Measurements from ENCODE around the gene DOCK8. TPM values are rescaled to one million over a fixed set of nuclear protein-coding genes. Genes with fewer than 3 reads are reported as not detected.
A peak's percentile ranks its signal among the peaks of the same experiment; 100 is the strongest.

DOCK8 gene
- polyA plus RNA-seq, 1 donor (not counting 4 experiments of a cell fraction or from before 2014, with no cell fraction given), result 1.5 TPM

DNA sequence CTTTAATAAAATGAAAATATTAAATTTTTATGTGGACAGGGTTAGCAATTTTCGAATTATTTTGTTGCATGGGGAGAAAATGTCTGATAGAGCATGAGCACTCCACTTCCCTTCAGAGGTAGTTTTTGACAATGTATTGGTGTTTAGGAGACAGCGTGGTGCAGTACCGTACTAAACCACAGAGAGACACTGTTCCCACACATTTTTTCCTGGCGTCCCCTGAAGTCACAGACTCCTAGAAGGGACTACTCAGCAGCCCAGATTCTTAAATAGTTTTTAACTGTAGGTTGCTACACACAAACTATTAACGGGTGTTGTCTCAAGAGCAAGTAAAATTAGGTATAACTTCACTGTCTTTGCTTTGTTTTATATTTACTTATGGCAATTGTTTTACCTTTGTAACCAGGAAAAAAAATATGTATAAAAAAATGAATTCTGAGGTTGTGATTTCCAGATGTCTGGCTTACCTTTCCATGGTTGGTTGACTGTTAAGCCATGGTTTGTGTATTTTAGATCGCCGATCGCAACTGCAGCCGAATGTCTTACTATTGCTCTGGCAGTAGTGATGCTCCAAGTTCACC lies 171.2 kb downstream of the DOCK8 start:
- Histone ChIP-seq H3K9me1 (ENCODE audit: control insufficient read depth, extremely low read depth, insufficient read depth, low read length) (no peaks in the 10 kb centered on the region), H3K9me3 (ENCODE audit: control insufficient read depth, low read depth, low read length) (no peaks in the 10 kb centered on the region), H3K79me2 (ENCODE audit: control insufficient read depth, insufficient read depth, low read length) (no peaks in the 10 kb centered on the region), H3K27ac (ENCODE audit: control insufficient read depth, insufficient read depth, low read length) (no peak overlapping the region), H3K4me1 (ENCODE audit: control insufficient read depth, extremely low read depth, insufficient read depth, low read length) (no peaks in the 10 kb centered on the region), H3K27me3 (ENCODE audit: control insufficient read depth, extremely low read depth, insufficient read depth, low read length) (no peaks in the 10 kb centered on the region), H3K36me3 (ENCODE audit: control insufficient read depth in 2 of 2, extremely low read depth in 1 of 2, insufficient read depth in 2 of 2, low read length in 2 of 2) (no peaks in the 10 kb centered on the region), H2AFZ (ENCODE audit: control insufficient read depth, low read length) (no peak overlapping the region), H3K4me2 (ENCODE audit: control insufficient read depth, extremely low read depth, insufficient read depth, low read depth, low read length) (no peak overlapping the region), H3K9ac (ENCODE audit: control insufficient read depth, extremely low read depth, insufficient read depth, low read length) (no peak overlapping the region), H3K4me3 (ENCODE audit: control insufficient read depth in 2 of 3, extremely low read depth in 1 of 3, insufficient read depth in 2 of 3, low read depth in 1 of 3, low read length in 3 of 3) (no peak overlapping the region), H4K20me1 (ENCODE audit: control insufficient read depth, extremely low read depth, insufficient read depth, low read length) (no peaks in the 10 kb centered on the region)
- FAIRE-seq (peak; percentile 52), DNase-seq (ENCODE audit: low read depth, low spot score) (peak; percentile 17)
- dilution Hi-C loops (cut with MboI; ENCODE audit: extremely low pct_ligation_motif_present, low sequenced_read_pairs), result no loop called here
- TF ChIP-seq EZH2 (IDR thresholded peaks at IDR 0.05; ENCODE audit: low read length), result no peak
- TF ChIP-seq, protein P1, sequence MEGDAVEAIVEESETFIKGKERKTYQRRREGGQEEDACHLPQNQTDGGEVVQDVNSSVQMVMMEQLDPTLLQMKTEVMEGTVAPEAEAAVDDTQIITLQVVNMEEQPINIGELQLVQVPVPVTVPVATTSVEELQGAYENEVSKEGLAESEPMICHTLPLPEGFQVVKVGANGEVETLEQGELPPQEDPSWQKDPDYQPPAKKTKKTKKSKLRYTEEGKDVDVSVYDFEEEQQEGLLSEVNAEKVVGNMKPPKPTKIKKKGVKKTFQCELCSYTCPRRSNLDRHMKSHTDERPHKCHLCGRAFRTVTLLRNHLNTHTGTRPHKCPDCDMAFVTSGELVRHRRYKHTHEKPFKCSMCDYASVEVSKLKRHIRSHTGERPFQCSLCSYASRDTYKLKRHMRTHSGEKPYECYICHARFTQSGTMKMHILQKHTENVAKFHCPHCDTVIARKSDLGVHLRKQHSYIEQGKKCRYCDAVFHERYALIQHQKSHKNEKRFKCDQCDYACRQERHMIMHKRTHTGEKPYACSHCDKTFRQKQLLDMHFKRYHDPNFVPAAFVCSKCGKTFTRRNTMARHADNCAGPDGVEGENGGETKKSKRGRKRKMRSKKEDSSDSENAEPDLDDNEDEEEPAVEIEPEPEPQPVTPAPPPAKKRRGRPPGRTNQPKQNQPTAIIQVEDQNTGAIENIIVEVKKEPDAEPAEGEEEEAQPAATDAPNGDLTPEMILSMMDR (optimal IDR thresholded peaks at IDR 0.05 in 1 of 3, IDR thresholded peaks at IDR 0.05 in 1 of 3, conservative IDR thresholded peaks at IDR 0.05 in 1 of 3; ENCODE audit: extremely low read depth in 1 of 3, insufficient read depth in 2 of 3, low read length in 3 of 3), result peak; percentile 90 to 97 (median 93)

DNA sequence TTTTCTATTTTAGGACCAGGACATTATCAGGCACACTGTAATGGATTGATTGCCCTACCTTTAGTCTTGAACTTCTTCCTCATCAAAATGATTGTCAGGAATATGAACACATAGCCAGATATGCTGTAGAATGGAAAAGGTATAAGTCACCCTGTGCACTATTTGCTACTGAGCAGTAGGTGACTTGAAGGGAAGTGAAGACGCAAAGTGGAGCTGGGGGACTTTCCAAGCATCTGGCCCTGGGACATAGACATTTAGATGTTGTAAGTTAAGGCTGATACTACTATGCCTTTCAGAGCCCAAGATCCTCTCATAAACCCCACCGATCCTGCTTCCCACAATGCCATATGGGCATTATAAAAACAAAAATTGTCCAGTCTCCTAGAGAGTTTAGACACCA lies 174.5 kb downstream of the DOCK8 start:
- no peak for DNase-seq (ENCODE audit: low read depth, low spot score)
- no peak overlapping the region for H3K4me2 ChIP-seq (ENCODE audit: control insufficient read depth, extremely low read depth, insufficient read depth, low read depth, low read length)
- no peaks in the 10 kb centered on the region for H4K20me1 ChIP-seq (ENCODE audit: control insufficient read depth, extremely low read depth, insufficient read depth, low read length)
- TF ChIP-seq, protein P1 (optimal IDR thresholded peaks at IDR 0.05 in 1 of 3, IDR thresholded peaks at IDR 0.05 in 1 of 3, conservative IDR thresholded peaks at IDR 0.05 in 1 of 3; ENCODE audit: extremely low read depth in 1 of 3, insufficient read depth in 2 of 3, low read length in 3 of 3), result no peak
- no peak for TF ChIP-seq EZH2 (IDR thresholded peaks at IDR 0.05; ENCODE audit: low read length)
- H3K4me1 ChIP-seq (ENCODE audit: control insufficient read depth, extremely low read depth, insufficient read depth, low read length), result no peaks in the 10 kb centered on the region
- no peaks in the 10 kb centered on the region for H3K9me1 ChIP-seq (ENCODE audit: control insufficient read depth, extremely low read depth, insufficient read depth, low read length)
- H3K27ac ChIP-seq (ENCODE audit: control insufficient read depth, insufficient read depth, low read length), result no peak overlapping the region
- H3K79me2 ChIP-seq (ENCODE audit: control insufficient read depth, insufficient read depth, low read length), result no peaks in the 10 kb centered on the region
- FAIRE-seq, result no peak
- dilution Hi-C loops (cut with MboI; ENCODE audit: extremely low pct_ligation_motif_present, low sequenced_read_pairs), result no loop called here
- no peak overlapping the region for H3K9ac ChIP-seq (ENCODE audit: control insufficient read depth, extremely low read depth, insufficient read depth, low read length)
- no peak overlapping the region for H3K4me3 ChIP-seq (ENCODE audit: control insufficient read depth in 2 of 3, extremely low read depth in 1 of 3, insufficient read depth in 2 of 3, low read depth in 1 of 3, low read length in 3 of 3)
- H3K9me3 ChIP-seq (ENCODE audit: control insufficient read depth, low read depth, low read length), result no peaks in the 10 kb centered on the region
- no peak overlapping the region for H2AFZ ChIP-seq (ENCODE audit: control insufficient read depth, low read length)
- no peaks in the 10 kb centered on the region for H3K36me3 ChIP-seq (ENCODE audit: control insufficient read depth in 2 of 2, extremely low read depth in 1 of 2, insufficient read depth in 2 of 2, low read length in 2 of 2)
- H3K27me3 ChIP-seq (ENCODE audit: control insufficient read depth, extremely low read depth, insufficient read depth, low read length), result no peaks in the 10 kb centered on the region
